Fibroblast of lung (primary cell): Measurements from ENCODE around the gene RBM28.

ENCODE experiments used
- CTCF ChIP-seq, 2 donors: IDR thresholded peaks in 1 of 2; conservative IDR thresholded peaks in 1 of 2; 1 replicate in 1 of 2; 2 replicates in 1 of 2; pipeline ENCODE4 v1.5.1; 2011 to 2012; ENCODE audit warnings: low read length in 2 of 2, control low read depth in 1 of 2, inconsistent platforms in 1 of 2, low read depth in 1 of 2, mild to moderate bottlenecking in 1 of 2
- EZH2 ChIP-seq: IDR thresholded peaks from 2 replicates; pipeline ENCODE4 v1.5.1; 2012; ENCODE audit warnings: low read length, control low read depth, mild to moderate bottlenecking; ENCODE audit errors: missing control alignments

DNA sequence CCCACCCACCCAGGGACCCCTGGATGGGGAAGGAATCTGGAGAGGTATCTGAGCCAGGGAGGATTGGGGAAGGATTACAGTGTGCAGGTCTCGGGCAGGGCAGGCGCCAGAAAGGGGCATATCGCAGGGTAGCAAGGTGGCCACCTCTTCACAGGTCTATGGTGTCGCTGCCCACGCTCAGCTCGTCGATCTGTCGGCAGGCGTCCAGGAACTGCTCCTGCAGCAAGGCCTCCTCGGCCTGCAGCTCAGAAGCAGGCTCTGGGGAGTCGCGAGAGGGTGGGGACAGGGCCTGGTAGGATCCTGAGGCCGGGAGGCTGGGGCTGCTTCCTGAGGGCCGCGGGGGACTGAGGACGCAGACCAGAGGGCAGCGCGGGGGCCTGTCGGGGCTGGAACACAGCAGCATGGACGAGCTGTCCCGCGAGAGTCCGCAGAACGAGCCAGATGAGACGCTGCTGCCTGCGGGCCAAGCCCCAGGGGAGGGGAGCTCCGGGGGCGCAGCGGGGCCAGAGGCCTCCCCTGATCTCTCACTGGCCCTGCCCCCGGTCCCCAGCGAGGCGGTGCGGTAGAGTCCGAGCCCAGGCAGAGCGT is 7.1 kb upstream of the RBM28 start:
- TF ChIP-seq CTCF (conservative IDR thresholded peaks at IDR 0.05 in 1 of 2, IDR thresholded peaks at IDR 0.05 in 1 of 2; ENCODE audit: low read depth in 1 of 2, low read length in 2 of 2) (no peak), EZH2 (no peak)
